AG10803 (cell line): ENCODE data around the gene KIAA1191.

Experiments
- DNase-seq: peaks from one replicate; pipeline ENCODE4 v3.0.0; 2010; ENCODE audit warnings: low read depth
- H3K4me3 ChIP-seq: 2 replicates; pipeline ENCODE4 v1.5.1; 2011; ENCODE audit warnings: mild to moderate bottlenecking, low read length, control low read depth
- TF ChIP-seq, protein P1 (sequence below): conservative IDR thresholded peaks from 2 replicates; pipeline ENCODE4 v1.5.1; 2011; ENCODE audit warnings: mild to moderate bottlenecking, low read length, control low read depth, inconsistent platforms

Gene KIAA1191

GRCh38 chr5:176394881-176395675, 33.5 kb upstream of the KIAA1191 start:
- TF ChIP-seq, protein P1, sequence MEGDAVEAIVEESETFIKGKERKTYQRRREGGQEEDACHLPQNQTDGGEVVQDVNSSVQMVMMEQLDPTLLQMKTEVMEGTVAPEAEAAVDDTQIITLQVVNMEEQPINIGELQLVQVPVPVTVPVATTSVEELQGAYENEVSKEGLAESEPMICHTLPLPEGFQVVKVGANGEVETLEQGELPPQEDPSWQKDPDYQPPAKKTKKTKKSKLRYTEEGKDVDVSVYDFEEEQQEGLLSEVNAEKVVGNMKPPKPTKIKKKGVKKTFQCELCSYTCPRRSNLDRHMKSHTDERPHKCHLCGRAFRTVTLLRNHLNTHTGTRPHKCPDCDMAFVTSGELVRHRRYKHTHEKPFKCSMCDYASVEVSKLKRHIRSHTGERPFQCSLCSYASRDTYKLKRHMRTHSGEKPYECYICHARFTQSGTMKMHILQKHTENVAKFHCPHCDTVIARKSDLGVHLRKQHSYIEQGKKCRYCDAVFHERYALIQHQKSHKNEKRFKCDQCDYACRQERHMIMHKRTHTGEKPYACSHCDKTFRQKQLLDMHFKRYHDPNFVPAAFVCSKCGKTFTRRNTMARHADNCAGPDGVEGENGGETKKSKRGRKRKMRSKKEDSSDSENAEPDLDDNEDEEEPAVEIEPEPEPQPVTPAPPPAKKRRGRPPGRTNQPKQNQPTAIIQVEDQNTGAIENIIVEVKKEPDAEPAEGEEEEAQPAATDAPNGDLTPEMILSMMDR, result no peak
- H3K4me3 ChIP-seq, result no peak overlapping the region
- no peak for DNase-seq

- no peak for DNase-seq
- H3K4me3 ChIP-seq, result no peak overlapping the region
- TF ChIP-seq, protein P1, result no peak
Observed at GRCh38 chr5:176394096-176394495, 32.5 kb upstream of the KIAA1191 start.

DNA sequence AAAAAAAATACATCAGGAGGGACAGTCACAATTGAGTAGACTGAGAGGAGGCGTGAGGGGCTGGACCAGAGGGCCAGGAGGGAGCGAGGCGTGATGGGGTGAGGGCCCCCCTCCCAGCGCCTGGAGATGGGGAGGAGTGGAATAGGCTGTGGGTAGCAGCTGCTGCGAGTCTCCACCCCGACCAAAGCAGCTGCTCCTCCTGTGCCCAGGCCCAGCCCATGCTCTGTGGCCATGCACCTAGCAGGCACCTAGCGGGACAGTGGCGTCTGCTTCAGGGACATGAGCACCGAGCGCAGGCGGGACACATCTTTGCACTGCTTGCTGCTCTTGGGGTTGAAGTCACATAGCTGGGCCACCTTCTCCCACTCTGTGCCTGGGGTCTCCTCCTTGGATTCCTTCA, 31.0 kb upstream of the KIAA1191 start:
- TF ChIP-seq, protein P1, result no peak
- no peak for DNase-seq
- no peak overlapping the region for H3K4me3 ChIP-seq

- no peak for DNase-seq
- H3K4me3 ChIP-seq, result no peak overlapping the region
- TF ChIP-seq, protein P1, result no peak
Observed at GRCh38 chr5:176391999-176392398, 30.4 kb upstream of the KIAA1191 start.

- TF ChIP-seq, protein P1, result no peak
- no peak for DNase-seq
- no peak overlapping the region for H3K4me3 ChIP-seq
Observed at GRCh38 chr5:176391479-176391878, 29.9 kb upstream of the KIAA1191 start.

DNA sequence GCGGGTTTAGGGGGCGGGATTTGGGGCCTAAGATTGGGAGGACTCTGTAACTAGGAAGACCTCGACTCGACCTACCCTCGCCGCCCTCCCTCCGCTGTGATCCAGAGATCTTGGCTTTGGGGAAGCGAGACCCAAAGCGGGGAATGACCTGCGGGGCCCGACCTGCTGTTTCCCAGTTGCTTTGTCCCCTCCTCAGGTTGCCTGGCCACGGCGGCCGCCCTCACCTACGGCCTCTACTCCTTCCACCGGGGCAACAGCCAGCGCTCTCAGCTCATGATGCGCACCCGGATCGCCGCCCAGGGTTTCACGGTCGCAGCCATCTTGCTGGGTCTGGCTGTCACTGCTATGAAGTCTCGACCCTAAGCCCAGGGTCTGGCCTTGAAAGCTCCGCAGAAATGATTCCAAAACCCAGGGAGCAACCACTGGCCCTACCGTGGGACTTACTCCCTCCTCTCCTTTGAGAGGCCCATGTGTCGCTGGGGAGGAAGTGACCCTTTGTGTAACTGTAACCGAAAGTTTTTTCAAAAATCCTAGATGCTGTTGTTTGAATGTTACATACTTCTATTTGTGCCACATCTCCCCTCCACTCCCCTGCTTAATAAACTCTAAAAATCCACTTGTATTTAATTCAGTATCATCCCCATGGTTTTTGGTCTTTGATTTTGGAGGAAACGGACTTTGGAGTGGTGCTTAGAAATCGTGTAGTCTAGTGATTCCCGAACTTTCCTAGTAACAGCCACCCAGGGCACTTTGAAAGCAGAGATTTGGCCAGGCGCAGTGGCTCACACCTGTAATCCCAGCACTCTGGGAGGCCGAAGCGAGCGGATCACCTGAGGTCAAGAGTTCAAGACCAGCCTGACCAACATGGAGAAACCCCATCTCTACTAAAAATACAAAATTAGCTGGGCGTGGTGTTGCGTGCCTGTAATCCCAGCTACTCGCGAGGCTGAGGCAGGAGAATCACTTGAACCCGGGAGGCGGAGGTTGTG, 27.9 kb upstream of the KIAA1191 start:
- TF ChIP-seq, protein P1, result no peak
- H3K4me3 ChIP-seq, result peak overlapping the region; percentile 97
- no peak for DNase-seq
